HepG2 (cell line): Measurements from ENCODE around the gene RNF114. TPM values are rescaled to one million over a fixed set of nuclear protein-coding genes. Genes with fewer than 3 reads are reported as not detected.

Experiments used
- ARHGAP35 ChIP-seq: sonication (generic); formaldehyde crosslinking; IDR thresholded peaks from 2 replicates; pipeline ENCODE4 v1.9.0; 2022; ENCODE audit warnings: mild to moderate bottlenecking, inconsistent platforms, moderate library complexity, missing genetic modification reagents, borderline replicate concordance
- BCL3 ChIP-seq: sonication (generic); formaldehyde crosslinking; IDR thresholded peaks from 2 replicates; pipeline ENCODE4 v1.5.1; 2020; ENCODE audit warnings: mild to moderate bottlenecking, missing genetic modification reagents, moderate library complexity
- E2F5 ChIP-seq: sonication (generic); formaldehyde crosslinking; conservative IDR thresholded peaks from 2 replicates; pipeline ENCODE4 v1.4.0; 2020; ENCODE audit warnings: missing genetic modification reagents
- ETS1 ChIP-seq: sonication (generic); formaldehyde crosslinking; IDR thresholded peaks from 2 replicates; pipeline ENCODE4 v1.4.0; 2020; ENCODE audit warnings: missing genetic modification reagents
- GTF2F1 ChIP-seq: fragments of 150-350 bp; IDR thresholded peaks from 2 replicates; pipeline ENCODE4 v1.6.1; 2014; ENCODE audit warnings: low read length
- IRF9 ChIP-seq: sonication (generic); formaldehyde crosslinking; IDR thresholded peaks from 2 replicates; pipeline ENCODE4 v1.8.0; 2022; ENCODE audit warnings: missing genetic modification reagents, mild to moderate bottlenecking, borderline replicate concordance
- REL ChIP-seq: sonication (generic); formaldehyde crosslinking; conservative IDR thresholded peaks from 2 replicates; pipeline ENCODE4 v1.8.0; 2022; ENCODE audit warnings: mild to moderate bottlenecking, missing genetic modification reagents, moderate library complexity
- RFX5 ChIP-seq: IDR thresholded peaks from 2 replicates; pipeline ENCODE4 v1.6.1; 2011; ENCODE audit warnings: low read depth, low read length, improper control_type of control experiment
- RFXAP ChIP-seq: sonication (generic); formaldehyde crosslinking; IDR thresholded peaks from 2 replicates; pipeline ENCODE4 v1.4.0; 2020; ENCODE audit warnings: missing genetic modification reagents, borderline replicate concordance
- SMAD1 ChIP-seq: sonication (generic); formaldehyde crosslinking; IDR thresholded peaks from 2 replicates; pipeline ENCODE4 v1.4.0; 2020; ENCODE audit warnings: missing genetic modification reagents, low read depth, mild to moderate bottlenecking, borderline replicate concordance
- SNAPC5 ChIP-seq: sonication (generic); formaldehyde crosslinking; IDR thresholded peaks from 2 replicates; pipeline ENCODE4 v1.8.1; 2023; ENCODE audit warnings: mild to moderate bottlenecking, missing genetic modification reagents, borderline replicate concordance
- TFE3 ChIP-seq: IDR thresholded peaks from 2 replicates; pipeline ENCODE4 v1.6.1; 2016
- ZNF12 ChIP-seq: sonication (generic); formaldehyde crosslinking; IDR thresholded peaks from 2 replicates; pipeline ENCODE4 v1.5.0; 2020; ENCODE audit warnings: missing genetic modification reagents
- ZNF292 ChIP-seq: sonication (generic); formaldehyde crosslinking; IDR thresholded peaks from 2 replicates; pipeline ENCODE4 v1.8.1; 2022; ENCODE audit warnings: mild to moderate bottlenecking, low read depth, missing genetic modification reagents, borderline replicate concordance
- ZNF383 ChIP-seq: sonication (generic); formaldehyde crosslinking; IDR thresholded peaks from 2 replicates; pipeline ENCODE4 v1.4.0; 2020; ENCODE audit warnings: missing genetic modification reagents, mild to moderate bottlenecking, borderline replicate concordance
- ZNF660 ChIP-seq: sonication (generic); formaldehyde crosslinking; IDR thresholded peaks from 2 replicates; pipeline ENCODE4 v1.5.1; 2020; ENCODE audit warnings: mild to moderate bottlenecking, low read depth, missing genetic modification reagents, borderline replicate concordance
- ZSCAN25 ChIP-seq: sonication (generic); formaldehyde crosslinking; IDR thresholded peaks from 2 replicates; pipeline ENCODE4 v1.8.0; 2022; ENCODE audit warnings: mild to moderate bottlenecking, missing genetic modification reagents
- polyA plus RNA-seq, 8 experiments: library from polyadenylated mRNA; depleted of rRNA in 3 of 8; stranded (reverse) in 7 of 8; unstranded in 1 of 8; fragments of >200 nt; fragmentation: Illumina TruSeq in 4 of 8; extraction: Trizol in 4 of 8; gene quantifications; 2 replicates each; pipeline versions ENCODE4 v1.2.1 to v1.2.3, GENCODE V29; 2011 to 2016; ENCODE audit warnings: low read depth in 4 of 8, missing spikeins in 1 of 8, mixed read lengths in 1 of 8; ENCODE audit not compliant: insufficient read depth in 1 of 8
- total RNA-seq, 5 experiments: library from RNA; depleted of rRNA; stranded (reverse); fragments of >200 nt; fragmentation: Illumina TruSeq; extraction: Trizol; gene quantifications; 2 replicates each; pipeline ENCODE4 v1.2.3, GENCODE V29; 2016; ENCODE audit warnings: low read depth in 1 of 5

The RNF114 gene
- total and polyA plus RNA-seq, 2 of the 13 experiments (the other 11 are each of a cell fraction or from before 2014, with no cell fraction given) = 119 to 126 TPM

GRCh38 chr20:49916146-49917002 is 19.8 kb upstream of the RNF114 start (continued):
- TF ChIP-seq RFXAP (CRISPR knock-in tag) (peak; percentile 21; the same call in 1 of the 2 replicates), E2F5 (CRISPR knock-in tag) (no peak), ZNF12 (CRISPR knock-in tag) (peak; percentile 88), ETS1 (CRISPR knock-in tag) (0 out of 2 replicates have a peak, but pooled peaks have one; percentile 2), SMAD1 (no peak), RFX5 (peak; percentile 24; the same call in 1 of the 2 replicates), BCL3 (CRISPR knock-in tag) (no peak), IRF9 (no peak), ZSCAN25 (peak; percentile 65), TFE3 (CRISPR knock-in tag) (peak; percentile 60; the same call in 1 of the 2 replicates), REL (no peak), ARHGAP35 (no peak), ZNF292 (peak; percentile 73; the same call in 1 of the 2 replicates), SNAPC5 (no peak), ZNF660 (CRISPR knock-in tag) (no peak), ZNF383 (CRISPR knock-in tag) (no peak), GTF2F1 (0 out of 2 replicates have a peak, but pooled peaks have one; percentile 12)
